Measurements from ENCODE around the gene SCMH1. TPM values are rescaled to one million over a fixed set of nuclear protein-coding genes. Genes with fewer than 3 reads are reported as not detected.

The SCMH1 gene
- total and polyA plus RNA-seq, 2 of the 4 experiments (the other 2 are of a cell fraction), result 9.0 to 19.4 TPM

DNA sequence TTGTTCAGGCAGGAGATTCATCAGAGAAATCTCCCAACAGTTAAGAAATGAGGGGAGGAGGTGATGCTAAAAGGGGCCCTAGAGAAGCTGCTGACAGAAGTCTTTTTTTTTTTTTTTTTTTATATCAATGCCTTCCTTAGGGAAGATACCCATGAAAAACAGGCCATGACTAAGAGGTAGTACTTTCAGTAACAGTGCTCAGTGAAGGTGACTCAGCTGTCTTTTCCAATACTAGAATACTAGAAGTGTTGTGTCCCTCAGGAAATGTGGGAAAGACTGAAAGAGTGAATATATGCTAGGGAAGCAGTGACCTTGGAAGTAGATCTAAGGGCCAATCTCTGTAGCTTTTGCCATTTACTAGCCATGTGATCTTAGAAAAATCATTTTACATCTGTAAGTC is 168.1 kb downstream of the SCMH1 start:
- CTCF ChIA-PET, result interaction anchor here (0.6 kb wide), 1 partner anchor 51 kb away, joined by 3 read pairs; no protein-coding TSS in a partner anchor
- dilution Hi-C loops (cut with HindIII; ENCODE audit: low sequenced_read_pairs, unreplicated experiment), result no loop called here

More for the DNA sequence above, 168.1 kb downstream of the SCMH1 start:
- Histone ChIP-seq H2BK120ac (ENCODE audit: low read depth, low read length) (no peak overlapping the region), H3K14ac (replicated peaks; ENCODE audit: low read depth, low read length) (no peak overlapping the region), H2AK5ac (ENCODE audit: low read depth, low read length) (no peak overlapping the region), H3K18ac (ENCODE audit: low read depth, low read length) (no peak overlapping the region), H3K56ac (ENCODE audit: extremely low read depth, insufficient read depth, low read length) (no peak overlapping the region), H4K91ac (ENCODE audit: insufficient read depth, low read depth, low read length) (no peak overlapping the region), H2AFZ (replicated peaks; ENCODE audit: low read length, poor library complexity) (no peak overlapping the region), H2BK15ac (ENCODE audit: low read depth, low read length) (no peak overlapping the region), H4K20me1 (ENCODE audit: insufficient read depth, low read length) (no peaks in the 10 kb centered on the region), H3K36me3 (ENCODE audit: control insufficient read depth, insufficient read depth, low read length) (peaks cover 12% of the 10 kb centered on the region), H4K8ac (ENCODE audit: low read depth in 2 of 2, low read length in 2 of 2) (no peak overlapping the region), H2BK20ac (ENCODE audit: low read depth, low read length) (no peak overlapping the region), H2AK9ac (replicated peaks; ENCODE audit: low read depth, low read length, poor library complexity) (no peak overlapping the region), H3K23ac (ENCODE audit: low read depth, low read length) (no peak overlapping the region), H3K4me1 (ENCODE audit: control insufficient read depth, insufficient read depth, low read length) (no peaks in the 10 kb centered on the region), H3K4me3 (ENCODE audit: insufficient read depth, low read depth, low read length) (no peak overlapping the region), H3K9me1 (ENCODE audit: insufficient read depth, low read length) (no peaks in the 10 kb centered on the region), H3K27me3 (ENCODE audit: control insufficient read depth, insufficient read depth, low read length) (no peaks in the 10 kb centered on the region), H2BK5ac (ENCODE audit: low read depth, low read length, poor library complexity, severe bottlenecking) (no peak overlapping the region), H3K4me2 (ENCODE audit: low read depth, low read length) (no peak overlapping the region), H3K4ac (ENCODE audit: low read depth, low read length) (no peak overlapping the region), H4K5ac (ENCODE audit: low read depth, low read length) (no peak overlapping the region), H3K9me3 (ENCODE audit: control insufficient read depth, insufficient read depth, low read length) (no peaks in the 10 kb centered on the region), H3K27ac (ENCODE audit: insufficient read depth, low read length) (no peak overlapping the region), H3K79me1 (ENCODE audit: low read depth in 1 of 2, low read length in 2 of 2) (no peaks in the 10 kb centered on the region), H3K9ac (ENCODE audit: low read depth, low read length) (no peak overlapping the region)
- in situ Hi-C loops (cut with MboI; ENCODE audit: low sequenced_read_pairs), result no loop called here
- intact Hi-C loops (cut with micrococcal nuclease), result no loop called here
- POLR2A ChIA-PET (ENCODE audit: unreplicated experiment), result no interaction called here
- peak; percentile 79 for DNase-seq
- ATAC-seq (ENCODE audit: low read depth), result peak; percentile 84
- TF ChIP-seq FOS (IDR thresholded peaks at IDR 0.05; ENCODE audit: low read depth, low read length) (no peak), NFE2L2 (IDR thresholded peaks at IDR 0.05; ENCODE audit: low read depth, low read length) (peak; percentile 63; the same call in 1 of the 2 replicates), MAZ (IDR thresholded peaks at IDR 0.05; ENCODE audit: borderline replicate concordance, low read depth, low read length) (no peak)
- BruUV-seq (replicated peaks), result no TSS peak

All from IMR-90 (cell line).